Endothelial cell of umbilical vein (primary cell): Measurements from ENCODE around the gene PDPK1. TPM values are rescaled to one million over a fixed set of nuclear protein-coding genes. Genes with fewer than 3 reads are reported as not detected.

ENCODE experiments used
- BruUV-seq: library from RNA; stranded (reverse); fragments of 400-500 nt; replicated peaks from 2 replicates; lab custom pipeline; 2021; lab: Mats Ljungman, UMichigan
- CTCF ChIA-PET: fragments of 300-600, 350-600 bp; sonication (Branson Sonifier 250); formaldehyde crosslinking; loops from one replicate; lab custom pipeline; 2021; ENCODE audit warnings: antibody characterized with exemption, inconsistent platforms; lab: Charles Lee
- POLR2A ChIA-PET: fragments of 300-600, 350-600 bp; sonication (Branson Sonifier 250); formaldehyde crosslinking; loops from one replicate; lab custom pipeline; 2021; ENCODE audit warnings: antibody characterized with exemption, inconsistent platforms; lab: Charles Lee
- DNase-seq: peaks from one replicate; pipeline ENCODE4 v3.0.0-alpha.2; 2011; ENCODE audit warnings: low read depth, low spot score
- FAIRE-seq: peaks from 2 replicates; lab custom pipeline; 2011; peaks lifted over from hg19 to GRCh38; lab: Jason Lieb, UNC
- H2AFZ ChIP-seq: 2 replicates; pipeline ENCODE4 v1.6.0; 2012; ENCODE audit warnings: low read depth, low read length, control low read depth, inconsistent platforms
- H3K27ac ChIP-seq: 2 replicates; pipeline ENCODE4 v1.5.1; 2011; ENCODE audit warnings: low read depth, mild to moderate bottlenecking, control low read depth, low read length, moderate library complexity; ENCODE audit not compliant: insufficient read depth
- H3K27me3 ChIP-seq, 2 experiments: 2 replicates each; pipeline versions ENCODE4 v1.6.0 to v1.6.1; 2011; ENCODE audit warnings: low read length in 2 of 2, mixed read lengths in 1 of 2; ENCODE audit not compliant: control insufficient read depth in 2 of 2, insufficient read depth in 2 of 2
- H3K36me3 ChIP-seq, 2 experiments: 2 replicates in 1 of 2; 3 replicates in 1 of 2; pipeline ENCODE4 v1.5.1; 2011; ENCODE audit warnings: low read length in 2 of 2, mild to moderate bottlenecking in 1 of 2, moderate library complexity in 1 of 2; ENCODE audit not compliant: control insufficient read depth in 2 of 2, insufficient read depth in 2 of 2; ENCODE audit errors: extremely low read depth in 1 of 2
- H3K4me1 ChIP-seq: 3 replicates; pipeline ENCODE4 v1.5.1; 2011; ENCODE audit warnings: mild to moderate bottlenecking, low read length; ENCODE audit not compliant: control insufficient read depth, insufficient read depth; ENCODE audit errors: extremely low read depth
- H3K4me2 ChIP-seq: 2 replicates; pipeline ENCODE4 v1.6.1; 2011; ENCODE audit warnings: low read length, control low read depth, mixed read lengths; ENCODE audit not compliant: insufficient read depth
- H3K4me3 ChIP-seq, 3 experiments: fragments of 200-600 bp in 1 of 3; sonication (generic), shearing (Covaris generic) in 1 of 3; replicated peaks in 1 of 3; 2 replicates each; pipeline ENCODE4 v1.5.1; 2011 to 2016; ENCODE audit warnings: control low read depth in 3 of 3, low read length in 3 of 3, mild to moderate bottlenecking in 2 of 3, inconsistent platforms in 1 of 3, low read depth in 1 of 3, moderate library complexity in 1 of 3; ENCODE audit not compliant: insufficient read depth in 1 of 3
- H3K79me2 ChIP-seq: 2 replicates; pipeline ENCODE4 v1.6.0; 2012; ENCODE audit warnings: low read length, inconsistent platforms; ENCODE audit not compliant: control insufficient read depth, insufficient read depth
- H3K9ac ChIP-seq: replicated peaks from 2 replicates; pipeline ENCODE3; 2011; ENCODE audit warnings: low read length, control low read depth; ENCODE audit not compliant: insufficient read depth; ENCODE audit errors: extremely low read depth
- H3K9me1 ChIP-seq: replicated peaks from 3 replicates; pipeline ENCODE4 v1.6.0; 2011; ENCODE audit warnings: mild to moderate bottlenecking, low read length; ENCODE audit not compliant: control insufficient read depth, insufficient read depth; ENCODE audit errors: extremely low read depth
- H3K9me3 ChIP-seq: replicated peaks from 2 replicates; pipeline ENCODE4 v1.5.1; 2012; ENCODE audit warnings: low read length, inconsistent platforms; ENCODE audit not compliant: control insufficient read depth, insufficient read depth
- H4K20me1 ChIP-seq: replicated peaks from 2 replicates; pipeline ENCODE3; 2011; ENCODE audit warnings: mild to moderate bottlenecking, low read length; ENCODE audit not compliant: control insufficient read depth, insufficient read depth; ENCODE audit errors: extremely low read depth
- CTCF ChIP-seq, 2 donors: IDR thresholded peaks; 1 replicate in 1 of 2; 2 replicates in 1 of 2; pipeline ENCODE4 v1.5.1; 2011; ENCODE audit warnings: low read length in 2 of 2, mild to moderate bottlenecking in 2 of 2, moderate library complexity in 2 of 2, control low read depth in 1 of 2, inconsistent platforms in 1 of 2, low read depth in 1 of 2; ENCODE audit not compliant: insufficient read depth in 1 of 2; ENCODE audit errors: extremely low read depth in 1 of 2
- EZH2 ChIP-seq: IDR thresholded peaks from 2 replicates; pipeline ENCODE4 v1.6.1; 2012; ENCODE audit warnings: borderline replicate concordance, low read depth, mild to moderate bottlenecking, moderate library complexity, low read length, inconsistent platforms; ENCODE audit not compliant: severe bottlenecking
- FOS ChIP-seq: IDR thresholded peaks from 2 replicates; pipeline ENCODE4 v1.6.1; 2011; ENCODE audit warnings: mild to moderate bottlenecking, low read length, moderate library complexity, borderline replicate concordance; ENCODE audit not compliant: insufficient read depth
- GATA2 ChIP-seq: IDR thresholded peaks from 2 replicates; pipeline ENCODE4 v1.7.0; 2011; ENCODE audit warnings: low read depth, mild to moderate bottlenecking, moderate library complexity, mixed read lengths, low read length; ENCODE audit not compliant: insufficient read length, insufficient read depth
- JUN ChIP-seq: IDR thresholded peaks from 2 replicates; pipeline ENCODE4 v1.6.1; 2011; ENCODE audit warnings: borderline replicate concordance, low read depth; ENCODE audit not compliant: insufficient read length, insufficient read depth
- MAX ChIP-seq: IDR thresholded peaks from 2 replicates; pipeline ENCODE4 v1.6.1; 2011; ENCODE audit not compliant: insufficient read depth, insufficient read length
- MYC ChIP-seq: IDR thresholded peaks from one replicate; pipeline ENCODE4 v1.6.1; 2011; ENCODE audit warnings: mild to moderate bottlenecking, low read depth, low read length
- POLR2A ChIP-seq: IDR thresholded peaks from 2 replicates; pipeline ENCODE4 v1.6.1; 2012; ENCODE audit warnings: low read depth, mild to moderate bottlenecking, control low read depth, low read length
- POLR2AphosphoS5 ChIP-seq: IDR thresholded peaks from 2 replicates; pipeline ENCODE4 v1.6.1; 2012; ENCODE audit warnings: low read depth, mild to moderate bottlenecking, control low read depth, low read length, moderate library complexity; ENCODE audit not compliant: insufficient read depth
- dilution Hi-C: fragments of 300-500 bp; cut with MboI; formaldehyde crosslinking; loops from one replicate; pipeline ENCODE4 v1.15.0; 2019; ENCODE audit warnings: low sequenced_read_pairs; ENCODE audit not compliant: extremely low pct_ligation_motif_present
- intact Hi-C: fragments of 100-400 bp; cut with micrococcal nuclease; formaldehyde crosslinking; loops from one replicate; pipeline ENCODE4 v1.10.0; 2022
- polyA plus RNA-seq, 4 experiments: library from polyadenylated mRNA; depleted of rRNA in 3 of 4; stranded (reverse) in 3 of 4; unstranded in 1 of 4; fragments of >200 nt; gene quantifications; 2 replicates each; pipeline versions ENCODE4 v1.2.1 to v1.2.3, GENCODE V29; 2011 to 2012; ENCODE audit warnings: missing spikeins in 1 of 4
- total RNA-seq: library from RNA; stranded (reverse); gene quantifications from 2 replicates; pipeline ENCODE4 v1.2.3, GENCODE V29; 2021

Gene PDPK1
- total and polyA plus RNA-seq, 2 donors (not counting 3 experiments of a cell fraction or from before 2014, with no cell fraction given) = 22.4 to 37.3 TPM

- Histone ChIP-seq H2AFZ (no peak overlapping the region), H3K4me3 (no peak overlapping the region), H3K27me3 (no peaks in the 10 kb centered on the region), H3K36me3 (peaks cover 2 to 30% of the 10 kb centered on the region in 2 experiments), H3K4me2 (no peak overlapping the region), H3K4me1 (peaks cover 13% of the 10 kb centered on the region), H3K9ac (no peak overlapping the region), H3K9me3 (no peaks in the 10 kb centered on the region), H3K27ac (no peak overlapping the region), H3K9me1 (no peaks in the 10 kb centered on the region), H4K20me1 (no peaks in the 10 kb centered on the region), H3K79me2 (no peaks in the 10 kb centered on the region)
- intact Hi-C loops = no loop called here
- dilution Hi-C loops = no loop called here
- no peak for TF ChIP-seq EZH2
- TF ChIP-seq POLR2A = no peak
- no peak for TF ChIP-seq POLR2AphosphoS5
- no peak for TF ChIP-seq GATA2
- TF ChIP-seq MYC = no peak
- no peak for TF ChIP-seq MAX
- TF ChIP-seq JUN = no peak
- no peak for TF ChIP-seq CTCF (IDR thresholded peaks at IDR 0.05; ENCODE audit: extremely low read depth in 1 of 2, insufficient read depth in 1 of 2, low read depth in 1 of 2, low read length in 2 of 2)
- no peak for TF ChIP-seq FOS
- FAIRE-seq (no peak), DNase-seq (no peak)
- POLR2A ChIA-PET = interaction anchor here (0.8 kb wide), 1 partner anchor 10 kb away, joined by 6 read pairs; the partner anchor contains the start of gene AMDHD2
- CTCF ChIA-PET = interaction anchor here (1.2 kb wide), 1 partner anchor 11 kb away, joined by 3 read pairs; the partner anchor contains the start of gene AMDHD2
- BruUV-seq = no TSS peak
These were observed 7.0 kb upstream of the PDPK1 start for GRCh38 chr16:2530629-2531318.
